NCI-H2196 (cell line): ENCODE results near the gene ZSCAN2.
"Not testable (repeated sequence)": the region's sequence is repeated elsewhere in the genome, so short reads cannot be mapped to it uniquely, and the experiment has no call there.

ENCODE experiments used
- DNase-seq: peaks from one replicate; lab custom pipeline; 2025; ENCODE audit not compliant: unreplicated experiment; lab: John Stamatoyannopoulos, UW

Gene ZSCAN2

DNA sequence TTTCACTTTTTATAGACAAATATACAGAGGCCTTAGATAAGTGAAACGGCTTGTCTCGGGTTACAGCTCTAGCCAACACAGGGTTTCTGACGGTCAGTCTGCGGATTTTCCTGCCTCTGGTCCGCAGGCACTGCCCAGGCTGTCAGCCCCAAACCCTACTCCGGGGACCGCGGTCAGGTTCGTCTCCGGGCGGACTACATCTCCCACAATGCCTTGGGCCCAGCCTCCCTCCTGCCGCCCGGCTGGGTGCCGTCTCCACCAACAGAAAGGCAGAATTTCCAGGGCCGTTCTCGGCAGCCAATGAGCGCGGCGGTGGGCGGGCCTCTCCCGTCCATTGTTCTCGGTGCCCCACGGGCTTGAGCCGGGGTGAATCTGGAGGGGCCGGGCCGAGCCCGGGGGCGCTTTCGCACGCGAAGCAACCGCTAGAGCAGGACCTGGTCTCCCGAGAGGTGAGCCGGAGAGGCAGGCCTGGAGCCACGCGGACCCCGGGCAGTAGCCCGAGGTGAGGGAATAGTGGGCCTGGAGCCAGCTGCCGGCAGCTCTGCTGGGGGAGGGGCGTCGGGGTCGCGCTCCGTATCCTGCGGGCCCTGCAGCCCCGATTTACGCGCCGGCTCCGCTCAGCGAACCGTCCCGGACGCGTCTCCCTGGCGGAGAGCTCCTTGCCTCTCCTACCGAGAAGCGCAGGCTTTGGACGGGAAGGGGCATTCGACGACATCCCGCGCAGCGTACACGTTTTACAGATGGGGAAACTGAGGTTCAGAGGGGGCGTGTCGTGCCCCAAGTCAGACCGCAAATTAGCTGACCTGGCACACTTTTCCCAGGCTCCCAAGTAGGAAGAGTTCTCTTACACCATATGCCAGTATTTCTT lies at the start of gene ZSCAN2:
Gene ZSCAN2 (plus strand): TSS at position 323 of the 868 bp plus-strand sequence. CDS start 2,919 bp downstream, outside the sequence.
- peak; percentile 80 for DNase-seq

DNA sequence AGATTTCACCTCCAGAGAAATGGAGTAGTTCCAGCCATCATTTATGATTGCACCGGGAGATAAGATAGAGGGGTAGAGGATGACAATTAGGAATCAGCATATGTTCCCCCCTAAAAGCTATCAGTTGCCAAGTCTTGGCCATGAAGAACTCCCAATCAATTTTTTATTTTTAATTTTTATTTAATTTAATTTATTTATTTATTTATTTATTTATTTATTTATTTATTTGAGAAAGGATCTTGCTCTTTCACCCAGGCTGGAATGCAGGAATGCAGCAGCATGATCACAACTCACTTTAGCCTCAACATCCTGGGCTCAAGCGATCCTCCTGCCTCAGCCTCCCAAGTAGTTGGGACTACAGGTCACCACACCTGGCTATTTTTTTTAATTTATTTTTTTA lies 49.2 kb upstream of the ZSCAN2 start:
- DNase-seq, result not testable (repeated sequence)

DNA sequence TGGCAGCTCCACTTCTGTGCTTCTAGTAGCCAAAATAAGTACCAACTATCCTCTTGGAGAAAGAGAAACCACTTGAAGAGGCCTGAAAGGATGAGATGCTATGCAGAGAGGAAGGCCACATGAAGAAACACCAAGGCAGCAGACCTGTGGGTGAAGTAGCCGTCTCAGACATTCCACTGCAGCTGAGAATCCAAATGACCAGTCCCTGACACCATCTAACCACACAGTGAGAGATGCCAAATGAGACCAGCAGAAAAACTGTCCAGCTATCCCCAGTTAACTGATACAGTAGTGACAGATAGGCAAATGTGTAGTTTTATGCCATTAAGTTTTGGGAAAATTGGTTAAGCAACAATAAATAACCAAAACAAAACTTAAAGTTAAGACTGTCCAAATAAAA lies 47.9 kb upstream of the ZSCAN2 start:
- DNase-seq, result no peak

DNA sequence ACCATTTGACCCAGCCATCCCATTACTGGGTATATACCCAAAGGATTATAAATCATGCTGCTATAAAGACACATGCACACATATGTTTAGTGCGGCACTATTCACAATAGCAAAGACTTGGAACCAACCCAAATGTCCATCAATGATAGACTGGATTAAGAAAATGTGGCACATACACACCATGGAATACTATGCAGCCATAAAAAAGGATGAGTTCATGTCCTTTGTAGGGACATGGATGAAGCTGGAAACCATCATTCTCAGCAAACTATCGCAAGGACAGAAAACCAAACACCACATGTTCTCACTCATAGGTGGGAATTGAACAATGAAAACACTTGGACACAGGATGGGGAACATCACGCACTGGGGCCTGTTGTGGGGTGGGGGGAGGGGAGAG lies 44.1 kb upstream of the ZSCAN2 start:
- DNase-seq, result not testable (repeated sequence)

DNA sequence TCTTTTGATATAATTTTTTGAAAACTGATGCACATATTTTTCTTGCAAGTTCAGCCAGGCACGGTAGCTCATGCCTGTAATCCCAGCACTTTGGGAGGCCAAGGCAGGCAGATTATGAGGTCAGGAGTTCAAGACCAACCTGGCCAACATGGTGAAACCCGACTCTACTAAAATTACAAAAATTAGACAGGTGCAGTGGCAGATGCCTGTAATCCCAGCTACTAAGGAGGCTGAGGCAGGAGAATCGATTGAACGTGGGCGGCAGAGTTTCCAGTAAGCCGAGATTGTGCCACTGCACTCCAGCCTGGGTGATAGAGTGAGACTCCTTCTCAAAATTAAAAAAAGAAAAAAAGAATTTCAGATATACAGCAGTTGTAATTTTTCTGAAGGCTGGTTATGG lies 32.8 kb upstream of the ZSCAN2 start:
- DNase-seq, result not testable (repeated sequence)

DNA sequence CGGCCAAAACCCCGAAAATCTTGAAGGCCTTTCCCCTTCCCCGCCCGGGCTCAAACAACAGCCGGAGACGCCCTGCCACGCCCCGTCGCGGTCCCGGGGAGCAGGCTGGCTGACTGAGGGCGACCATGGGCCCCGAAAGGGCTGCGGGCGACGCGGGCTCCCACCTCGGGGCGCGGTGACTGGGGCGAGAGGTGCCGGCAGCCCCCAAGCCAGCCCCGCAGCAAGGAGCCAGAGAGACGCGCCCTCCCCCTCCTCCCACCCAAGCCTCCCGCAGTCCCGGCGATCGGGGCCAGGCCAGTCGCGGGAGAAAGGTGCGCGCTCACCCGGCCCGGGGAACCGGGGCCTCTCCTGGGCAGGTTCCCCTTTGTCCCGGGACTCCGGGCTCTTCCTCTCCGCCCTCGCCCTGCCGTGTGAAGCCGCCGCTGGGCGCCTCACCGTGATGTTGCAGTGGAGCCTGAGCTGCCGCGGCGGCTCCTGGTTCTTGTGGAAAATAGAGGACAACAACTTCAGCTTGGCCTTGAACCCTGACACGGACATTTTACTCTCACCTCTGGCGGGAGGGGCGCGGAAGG lies 30.6 kb upstream of the ZSCAN2 start:
- no peak for DNase-seq

DNA sequence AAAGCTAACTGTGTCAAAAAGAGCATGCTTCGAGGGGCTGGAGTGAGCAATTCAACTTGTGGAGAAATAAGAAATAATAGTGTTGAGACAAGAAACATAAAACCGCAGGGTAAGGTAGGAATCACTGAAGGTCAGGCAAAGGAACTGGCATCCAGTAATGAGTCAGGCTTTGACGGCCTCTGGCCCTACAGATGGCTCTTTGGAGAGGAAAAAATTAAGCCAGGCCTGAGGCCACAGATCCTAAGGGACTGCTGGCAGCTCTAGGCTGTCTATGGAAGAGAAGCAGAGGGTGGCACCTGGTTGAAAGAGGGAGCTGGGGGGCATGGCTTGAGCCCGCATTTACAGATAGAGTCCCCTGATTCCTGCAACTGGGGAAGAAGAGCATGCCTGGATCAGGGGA lies 28.6 kb upstream of the ZSCAN2 start:
- no peak for DNase-seq

DNA sequence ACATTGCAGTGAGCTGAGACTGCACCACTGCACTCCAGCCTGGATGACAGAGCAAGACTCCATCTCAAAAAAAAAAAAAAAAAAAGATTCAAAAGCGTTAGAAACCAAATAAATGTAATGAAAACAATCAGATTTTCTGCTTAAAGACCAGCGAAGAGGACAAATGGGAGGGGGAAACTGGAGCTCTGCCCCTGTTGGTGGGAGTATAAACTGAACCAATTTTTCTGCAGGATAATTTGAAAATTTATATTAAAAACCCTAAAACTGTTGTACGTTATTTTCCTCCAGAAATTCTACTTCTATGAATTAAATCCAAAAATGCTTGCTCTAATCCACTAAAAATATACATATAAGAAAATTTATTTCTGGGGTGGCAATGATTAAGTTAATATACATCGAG lies 25.3 kb upstream of the ZSCAN2 start:
- DNase-seq, result no peak

DNA sequence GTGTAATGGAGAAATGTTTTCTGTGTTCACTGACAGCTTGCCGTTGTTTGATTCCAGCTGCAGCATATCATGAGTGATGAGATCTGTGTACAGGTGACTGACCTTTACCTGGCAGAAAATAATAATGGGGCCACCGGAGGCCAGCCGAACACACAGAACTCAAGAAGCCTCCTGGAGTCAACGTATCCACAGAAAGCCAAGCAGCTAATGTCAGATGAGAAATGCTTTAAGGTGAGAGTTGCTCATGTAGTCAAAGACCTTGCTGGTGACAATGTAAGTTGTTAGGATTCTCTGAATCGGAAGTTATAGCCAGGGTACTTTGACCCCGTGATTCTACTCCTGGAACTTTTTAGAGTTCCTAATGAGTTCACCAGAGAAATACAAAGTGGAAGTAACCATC lies 22.9 kb upstream of the ZSCAN2 start:
- not testable (repeated sequence) for DNase-seq

DNA sequence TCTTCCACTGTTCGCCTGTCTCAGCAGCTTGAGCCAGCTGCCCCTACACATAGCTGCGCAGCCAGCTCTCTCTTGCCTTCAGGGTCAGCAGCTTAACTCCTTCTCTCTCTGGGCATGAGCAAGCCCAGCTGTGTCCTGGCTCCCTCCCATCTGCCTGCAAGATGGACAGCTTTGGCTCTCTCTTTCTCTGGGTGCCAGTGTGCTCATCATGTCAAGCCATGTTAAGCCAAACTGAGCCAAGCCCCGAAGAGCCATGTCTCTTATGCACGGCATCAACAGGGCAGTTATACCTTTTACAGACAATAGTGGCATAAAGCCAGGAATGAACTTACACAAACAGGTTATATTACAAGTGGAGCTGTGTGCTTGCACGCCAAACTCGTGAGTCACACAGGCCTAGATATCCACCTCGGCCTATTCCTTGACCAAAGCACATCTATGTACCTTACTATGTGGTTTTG lies 21.5 kb upstream of the ZSCAN2 start:
- DNase-seq, result peak; percentile 5

DNA sequence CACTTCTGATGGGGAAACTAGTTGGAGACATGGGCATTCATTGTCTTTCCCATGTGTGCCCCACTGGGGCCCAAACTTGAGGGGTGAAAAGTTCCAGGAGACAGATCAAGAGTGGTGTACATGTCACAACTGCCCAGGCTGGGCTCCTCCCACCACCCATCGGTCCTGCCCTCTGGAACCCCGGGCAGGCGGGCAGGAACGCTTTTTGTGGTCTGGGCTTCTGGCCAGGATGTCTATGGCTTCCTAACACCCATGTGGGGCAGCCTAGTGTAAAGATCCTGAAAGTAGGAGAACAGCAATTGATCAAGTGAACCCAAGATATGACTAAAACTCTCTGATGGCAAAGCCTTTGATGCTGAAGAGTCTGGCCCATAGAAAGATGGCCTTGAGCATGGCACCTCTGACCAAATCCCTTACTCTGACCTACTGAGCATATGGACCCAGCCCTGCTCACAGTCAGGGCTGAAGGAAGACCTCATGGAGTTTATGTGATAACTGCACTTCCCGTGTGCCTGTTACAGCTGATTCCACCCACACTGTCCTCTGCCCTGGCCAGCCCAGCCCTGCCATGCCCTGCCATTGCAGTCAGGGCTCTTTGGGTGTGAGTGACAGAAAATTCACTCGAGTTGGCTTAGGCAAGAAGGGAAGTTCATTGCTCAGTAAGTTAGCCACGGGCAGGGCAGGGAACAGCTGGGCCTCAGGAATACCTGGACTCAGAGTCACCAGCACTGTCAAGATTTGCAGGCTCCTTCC lies 19.0 kb upstream of the ZSCAN2 start:
- not testable (repeated sequence) for DNase-seq

DNA sequence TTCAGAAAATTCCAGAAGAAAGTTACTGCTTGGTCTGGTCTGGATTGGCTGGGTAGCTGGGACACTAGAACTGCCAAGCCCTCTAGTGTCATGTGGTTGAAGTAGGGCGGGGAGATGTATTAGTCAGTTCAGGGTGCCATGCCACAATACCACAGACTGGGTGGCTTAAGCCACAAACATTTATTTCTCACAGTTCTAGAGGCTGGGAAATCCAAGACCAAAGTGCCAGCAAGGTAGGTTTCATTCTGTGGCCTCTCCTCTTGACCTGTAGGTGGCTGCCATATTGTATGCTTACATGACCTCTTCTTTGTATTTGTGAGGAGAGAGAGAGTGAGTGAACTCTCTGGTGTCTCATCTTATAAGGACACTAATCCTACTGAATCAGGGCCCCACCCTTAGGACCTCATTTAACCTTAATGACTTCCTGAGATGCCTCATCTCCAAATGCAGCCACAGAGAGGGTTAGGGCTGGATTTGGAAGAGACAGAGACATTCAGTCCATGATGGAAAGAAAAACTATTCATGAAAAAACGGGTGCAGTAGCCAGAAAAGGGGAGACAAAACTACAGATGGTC lies 18.1 kb upstream of the ZSCAN2 start:
- DNase-seq, result no peak

DNA sequence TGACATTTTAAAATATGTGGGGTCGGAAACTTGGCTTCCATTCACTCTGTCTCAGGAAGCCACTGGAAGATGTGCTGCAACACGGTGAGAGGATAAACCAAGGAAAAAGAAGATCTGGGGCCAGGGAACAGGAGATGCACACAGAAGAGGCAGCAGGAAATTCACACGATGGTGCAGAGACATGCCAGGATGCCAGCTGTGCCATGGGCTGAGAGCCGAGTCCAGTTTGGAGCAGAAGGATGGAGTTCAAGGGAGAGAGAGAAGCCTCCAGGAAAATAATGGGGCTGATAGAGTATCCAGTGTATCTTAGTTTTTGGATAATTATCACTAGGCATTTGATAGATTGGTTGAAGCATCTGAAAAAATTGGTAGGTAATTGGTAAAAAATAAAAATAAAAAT lies 16.9 kb upstream of the ZSCAN2 start:
- DNase-seq, result not testable (repeated sequence)

DNA sequence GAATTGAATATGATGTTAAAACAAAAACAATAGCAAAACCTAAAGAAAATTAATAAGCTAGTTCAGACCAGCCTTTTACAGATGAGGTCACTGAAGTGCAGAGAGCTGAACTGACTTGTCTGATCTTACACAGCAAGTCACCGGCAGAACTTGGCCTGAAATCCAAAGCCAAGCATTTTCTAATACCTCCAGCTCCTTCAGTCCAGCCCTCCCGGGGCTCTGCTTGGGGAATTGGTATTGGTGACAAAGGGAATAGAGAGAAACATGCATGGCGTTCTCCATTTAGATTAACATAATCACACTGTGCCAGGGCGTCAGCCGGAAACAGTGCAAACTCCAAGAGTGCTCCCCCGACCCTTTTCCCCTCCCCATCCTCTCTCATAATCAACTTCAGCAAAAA lies 14.1 kb upstream of the ZSCAN2 start:
- no peak for DNase-seq

DNA sequence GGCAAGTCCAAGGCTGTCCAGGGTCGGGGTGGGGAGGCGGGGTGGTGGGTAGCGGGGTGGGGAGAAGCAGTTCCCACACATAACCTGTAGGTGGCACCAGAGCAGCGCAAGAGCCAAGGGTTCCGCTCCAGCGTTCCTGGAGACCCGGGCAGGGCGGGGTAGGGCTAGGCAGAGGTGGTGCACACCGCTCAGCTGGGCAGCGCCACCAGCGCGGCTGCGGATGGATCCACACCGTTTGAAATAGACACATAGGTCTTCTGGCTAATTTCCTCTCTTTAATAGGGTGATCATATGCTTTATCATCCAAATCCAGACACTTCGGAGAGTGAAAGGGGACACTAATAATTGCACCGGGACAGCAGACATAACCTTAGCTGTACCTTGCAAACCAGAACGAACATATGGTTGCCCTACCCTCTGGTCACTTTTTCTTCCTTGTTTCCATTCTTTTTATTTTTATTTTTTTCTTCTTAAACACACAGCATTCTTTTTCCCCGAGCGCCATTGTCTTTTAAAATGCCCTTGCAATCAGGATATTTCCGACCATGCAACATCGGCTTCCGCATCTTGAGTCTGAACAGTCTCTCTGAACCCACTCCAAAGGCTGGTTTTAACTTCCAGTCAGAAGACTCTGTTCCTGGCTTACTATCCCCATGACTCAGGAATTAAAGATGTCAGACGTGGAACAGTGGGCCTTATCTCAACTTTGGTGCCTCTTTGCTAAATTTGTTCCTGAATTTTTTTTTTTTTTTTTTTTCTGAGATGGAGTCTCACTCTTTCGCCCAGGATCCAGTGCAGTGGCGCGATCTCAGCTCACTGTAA lies 12.5 kb upstream of the ZSCAN2 start:
- peak; percentile 75 for DNase-seq

DNA sequence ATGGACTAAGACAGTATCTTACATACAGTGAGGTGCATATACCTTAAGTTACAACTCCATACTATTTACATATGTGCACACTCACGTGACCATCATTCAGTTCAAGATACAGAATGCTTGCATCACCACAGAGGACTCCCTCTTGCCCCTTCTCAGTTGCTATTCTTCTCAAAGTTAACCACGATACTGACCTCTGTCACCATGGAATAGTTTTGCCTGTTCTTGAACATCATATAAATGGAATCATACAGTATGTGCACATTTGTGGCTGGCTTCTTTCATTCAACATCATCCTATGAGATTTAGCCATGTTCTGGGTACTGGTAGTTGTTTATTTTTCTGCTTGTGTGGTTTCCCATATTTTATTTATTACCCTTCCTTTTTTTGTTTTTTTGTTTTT lies 10.4 kb upstream of the ZSCAN2 start:
- DNase-seq, result no peak

DNA sequence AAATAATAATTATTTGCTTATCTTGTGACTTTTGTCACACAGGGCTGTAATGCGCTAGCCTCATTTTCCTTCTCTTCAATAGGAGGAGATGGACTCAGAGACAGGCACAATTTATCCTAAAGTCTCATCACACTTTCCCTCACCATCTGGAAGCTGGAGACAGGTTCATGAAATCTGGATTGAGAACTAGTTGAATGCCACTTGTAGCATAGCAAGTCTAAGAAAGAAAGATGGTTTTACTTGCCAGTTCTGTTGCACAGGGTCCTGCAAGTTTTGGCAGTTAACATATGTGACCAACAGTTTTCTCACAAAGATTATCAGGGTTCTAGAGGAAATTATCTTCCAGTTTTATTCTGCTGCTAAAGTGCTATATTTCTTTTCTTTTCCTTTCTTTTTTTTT lies 9.0 kb upstream of the ZSCAN2 start:
- no peak for DNase-seq

DNA sequence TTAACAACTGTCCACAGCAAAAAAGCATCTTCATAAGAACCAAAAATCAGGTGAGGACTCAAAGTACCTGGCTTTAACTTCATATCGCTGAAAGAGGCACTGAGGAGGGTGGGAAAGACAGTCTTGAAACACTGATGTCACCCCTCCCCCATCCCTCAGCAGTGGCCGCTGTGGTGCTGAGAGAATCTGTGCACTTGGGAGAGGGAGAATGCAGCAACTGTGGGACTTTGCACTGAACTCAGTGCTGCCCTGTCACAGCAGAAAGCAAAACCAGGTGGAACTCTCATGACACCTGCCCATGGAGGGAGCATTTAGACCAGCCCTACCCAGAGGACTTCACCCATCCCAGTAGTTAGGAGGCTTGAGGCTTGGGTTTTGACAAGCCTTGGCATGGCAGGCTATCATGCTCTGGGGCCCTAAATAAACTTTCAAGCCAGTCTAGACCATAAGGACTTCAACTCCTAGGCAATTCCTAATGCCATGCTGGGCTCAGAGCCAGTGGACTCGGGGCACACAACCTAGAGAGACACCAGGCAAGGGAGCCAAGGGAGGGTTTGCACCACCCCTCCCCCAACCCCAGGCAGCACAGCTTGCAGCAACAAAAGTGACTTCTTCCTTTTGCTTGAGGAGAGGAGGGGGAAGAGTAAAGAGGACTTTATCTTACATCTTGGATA lies 6.1 kb upstream of the ZSCAN2 start:
- DNase-seq, result no peak

DNA sequence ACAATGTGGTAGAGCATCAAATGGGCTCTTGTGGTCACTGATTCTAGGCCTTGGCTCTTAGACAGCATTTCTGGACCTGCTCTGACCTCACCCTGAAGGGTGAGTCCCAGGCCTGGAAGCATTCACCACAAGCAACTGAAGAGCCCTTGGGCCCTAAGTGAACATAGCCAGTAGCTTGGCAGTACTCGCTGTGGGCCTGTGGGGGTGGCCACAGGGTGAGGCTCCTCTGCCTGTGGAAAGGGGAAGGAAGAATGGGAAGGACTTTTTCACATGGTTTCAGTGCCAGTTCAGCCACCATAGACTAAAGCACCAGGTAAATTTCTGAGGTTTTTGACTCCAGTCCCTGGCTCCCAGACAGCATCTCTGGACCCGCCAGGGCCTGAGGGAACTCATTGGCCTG lies 5.1 kb upstream of the ZSCAN2 start:
- no peak for DNase-seq

DNA sequence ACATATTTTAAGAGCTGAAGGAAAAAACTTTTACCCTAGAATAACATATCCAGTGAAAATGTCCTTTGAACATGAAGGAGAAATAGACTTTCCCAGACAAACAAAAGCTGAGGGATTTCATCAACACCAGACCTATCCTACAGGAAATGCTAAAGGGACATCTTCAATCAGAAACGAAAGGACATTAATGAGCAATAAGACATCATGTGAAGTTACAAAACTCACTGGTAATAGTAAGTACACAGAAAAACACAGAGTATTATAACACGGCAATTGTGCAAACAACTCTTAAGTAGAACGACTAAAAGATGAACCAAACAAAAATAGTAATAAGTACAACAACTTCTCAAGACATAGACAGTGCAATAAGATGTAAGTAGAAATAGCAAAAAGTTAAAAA lies 3.5 kb upstream of the ZSCAN2 start:
- DNase-seq, result no peak
